ENCODE results near the gene EFCAB8.

DNA sequence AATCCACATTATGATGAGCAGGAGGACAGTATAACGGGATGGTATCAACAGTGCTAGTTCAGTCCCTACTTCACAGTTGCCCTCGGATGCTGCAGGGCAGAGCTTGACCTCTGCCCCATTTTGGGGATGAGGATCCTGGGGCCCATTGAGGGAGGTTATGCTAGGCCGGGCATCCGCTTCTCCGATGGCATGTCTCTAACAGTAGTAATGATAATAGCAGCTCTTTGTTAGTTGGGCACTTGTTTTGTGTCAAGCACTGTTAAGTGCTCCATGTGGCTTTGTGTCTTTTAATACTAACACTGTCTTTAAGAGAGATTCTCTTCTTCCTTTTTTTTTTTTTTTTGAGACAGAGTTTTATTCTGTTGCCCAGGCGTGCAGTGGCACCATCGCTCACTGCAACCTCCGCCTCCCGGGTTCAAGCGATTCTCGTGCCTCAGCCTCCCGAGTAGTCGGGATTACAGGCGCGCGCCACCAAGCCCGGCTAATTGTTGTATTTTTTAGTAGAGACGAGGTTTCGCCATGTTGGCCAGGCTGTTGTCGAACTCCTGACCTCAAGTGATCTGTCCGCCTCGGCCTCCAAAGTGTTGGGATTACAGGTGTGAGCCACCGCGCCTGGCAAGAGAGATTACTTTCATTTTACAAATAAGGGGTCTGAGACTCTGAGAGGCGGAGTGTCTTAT, 37.9 kb upstream of the EFCAB8 start:
- TF ChIP-seq EZH2phosphoT487 (IDR thresholded peaks at IDR 0.05; ENCODE audit: borderline replicate concordance, low read depth, low read length) (no peak), CTCF (conservative IDR thresholded peaks at IDR 0.05; ENCODE audit: low read length) (no peak)

All from OCI-LY7 (cell line).